Fibroblast of skin of left biceps (primary cell): Measurements from ENCODE around the gene ANKS1A.
A peak's percentile ranks its signal among the peaks of the same experiment; 100 is the strongest.

Experiments
- DNase-seq, 2 experiments: peaks; one replicate each; pipeline ENCODE4 v3.0.0-alpha.2; 2013; ENCODE audit warnings: low read depth in 2 of 2

The ANKS1A gene

DNA sequence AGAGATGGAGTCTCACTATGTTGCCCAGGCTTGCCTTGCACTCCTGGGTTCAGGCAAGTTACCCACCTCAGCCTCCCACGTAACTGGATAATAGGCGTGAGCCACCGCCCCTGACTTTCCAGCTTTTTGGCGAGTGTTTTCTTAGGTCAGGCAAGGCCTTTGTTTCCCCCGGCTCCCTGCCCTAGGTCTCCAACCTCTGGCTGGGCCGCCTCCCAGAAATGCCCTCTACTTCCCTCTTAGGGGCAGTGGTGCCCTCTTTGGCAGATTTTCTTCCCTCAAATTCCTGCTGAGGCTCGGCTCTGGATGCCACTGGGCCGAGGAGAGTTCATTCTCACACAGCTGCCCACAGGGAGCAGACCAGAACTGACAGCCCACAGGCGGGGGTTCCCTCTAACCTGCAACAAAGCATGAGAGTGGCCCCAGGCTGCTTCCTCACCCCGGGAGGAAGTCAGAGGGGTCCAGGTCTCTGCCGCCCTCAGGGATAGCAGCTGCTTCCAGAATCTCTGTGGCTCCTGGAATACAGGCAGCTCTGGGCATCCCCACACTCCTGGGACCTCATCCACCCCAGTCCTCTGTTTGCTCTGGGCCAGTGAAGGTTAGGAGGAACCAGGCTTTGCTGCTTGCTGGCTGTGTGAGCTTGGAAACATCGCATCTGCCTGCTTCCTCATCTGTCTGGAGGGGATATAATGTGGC, 195.6 kb downstream of the ANKS1A start:
- DNase-seq: no peak

DNA sequence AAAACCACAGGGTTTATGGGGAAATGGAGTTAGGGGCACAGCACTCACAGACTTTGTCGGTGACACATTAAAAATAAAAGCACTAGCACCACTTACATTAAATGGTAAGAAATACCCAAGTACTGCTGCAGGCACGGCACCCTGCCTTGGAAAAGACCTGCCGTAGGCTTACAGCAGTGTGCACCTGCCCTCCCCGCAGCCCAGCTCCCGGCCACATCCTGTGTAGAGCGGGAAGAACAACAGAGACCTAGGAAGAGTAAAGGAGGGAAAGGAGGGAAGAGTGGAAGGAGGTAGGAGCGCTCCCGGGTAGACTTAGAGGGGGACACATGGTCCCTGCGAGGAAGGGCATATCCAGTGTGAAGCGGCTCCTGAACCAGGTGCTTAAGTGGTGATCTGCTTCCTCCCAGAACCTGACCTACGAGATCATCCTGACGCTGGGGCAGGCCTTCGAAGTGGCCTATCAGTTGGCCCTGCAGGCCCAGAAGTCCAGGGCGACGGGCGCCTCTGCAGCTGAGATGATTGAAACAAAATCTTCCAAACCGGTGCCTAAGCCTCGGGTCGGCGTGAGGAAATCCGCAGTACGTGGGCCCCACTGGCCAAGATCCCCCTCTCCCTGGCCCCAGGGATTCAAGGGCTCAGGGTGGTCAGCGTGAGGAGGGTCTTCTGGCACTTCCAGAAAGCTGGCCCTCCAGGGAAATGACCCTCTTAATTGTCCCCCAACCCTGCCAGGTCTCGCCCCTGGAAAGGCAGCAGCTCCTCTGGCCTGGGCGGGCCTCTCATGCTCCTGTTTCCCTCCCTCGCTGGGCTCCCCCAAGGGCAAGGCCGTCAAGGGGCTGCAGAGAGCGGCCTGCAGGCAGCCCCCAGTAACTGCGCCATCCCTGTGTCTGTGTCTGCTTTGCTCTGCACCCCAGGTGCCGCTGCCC, 196.6 kb downstream of the ANKS1A start:
- DNase-seq: no peak

DNA sequence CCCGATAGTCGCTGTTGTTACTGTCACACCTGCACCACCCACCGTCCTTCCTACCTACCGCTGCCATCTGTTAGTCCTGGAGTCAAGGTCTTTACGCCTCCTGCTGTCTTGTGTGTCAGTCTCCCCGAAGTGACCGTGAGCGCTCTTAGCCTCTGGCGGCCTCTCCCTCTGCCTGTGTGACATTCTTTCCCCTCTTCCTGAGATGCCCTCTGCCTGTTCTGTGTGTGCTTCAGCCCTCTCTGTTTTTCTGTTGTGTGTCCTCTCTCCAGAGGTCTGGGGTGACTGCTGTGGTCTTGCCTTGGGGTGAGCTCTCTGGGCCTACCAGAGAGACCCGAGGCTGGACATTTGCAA, 197.2 kb downstream of the ANKS1A start:
- DNase-seq: no peak

DNA sequence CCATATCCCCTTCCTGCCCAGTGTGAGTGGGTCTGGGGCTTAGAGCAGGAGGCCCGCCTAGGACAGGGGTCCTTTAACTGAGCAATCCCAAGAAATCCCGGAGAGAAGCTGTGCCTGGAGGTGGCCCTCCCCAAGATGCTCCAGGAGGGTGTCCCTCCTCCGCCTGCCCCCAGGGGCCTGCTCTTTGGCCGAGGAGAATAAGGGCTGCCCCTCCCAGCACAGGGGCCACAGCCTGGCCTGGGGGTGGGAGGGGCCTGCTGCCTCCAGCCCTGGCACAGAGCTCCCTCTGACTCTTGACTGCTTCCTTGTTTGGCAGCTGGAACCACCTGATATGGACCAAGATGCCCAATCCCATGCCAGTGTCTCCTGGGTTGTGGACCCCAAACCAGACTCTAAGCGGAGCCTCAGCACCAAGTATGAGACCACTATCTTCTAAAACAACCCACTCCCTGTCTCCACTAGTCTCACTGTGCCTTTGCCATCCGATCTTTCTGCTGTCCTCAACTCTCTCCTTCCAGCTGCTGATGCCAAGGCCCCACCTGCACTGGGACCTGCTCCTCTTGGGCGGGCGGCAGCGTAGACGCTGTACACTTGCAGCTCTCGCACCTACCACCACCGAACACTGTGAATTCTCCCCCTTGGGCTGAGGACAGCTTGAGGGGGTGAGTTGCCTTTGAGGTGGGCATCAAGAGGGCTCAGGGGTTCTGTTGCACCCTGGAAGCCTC, 197.7 kb downstream of the ANKS1A start:
- no peak for DNase-seq

DNA sequence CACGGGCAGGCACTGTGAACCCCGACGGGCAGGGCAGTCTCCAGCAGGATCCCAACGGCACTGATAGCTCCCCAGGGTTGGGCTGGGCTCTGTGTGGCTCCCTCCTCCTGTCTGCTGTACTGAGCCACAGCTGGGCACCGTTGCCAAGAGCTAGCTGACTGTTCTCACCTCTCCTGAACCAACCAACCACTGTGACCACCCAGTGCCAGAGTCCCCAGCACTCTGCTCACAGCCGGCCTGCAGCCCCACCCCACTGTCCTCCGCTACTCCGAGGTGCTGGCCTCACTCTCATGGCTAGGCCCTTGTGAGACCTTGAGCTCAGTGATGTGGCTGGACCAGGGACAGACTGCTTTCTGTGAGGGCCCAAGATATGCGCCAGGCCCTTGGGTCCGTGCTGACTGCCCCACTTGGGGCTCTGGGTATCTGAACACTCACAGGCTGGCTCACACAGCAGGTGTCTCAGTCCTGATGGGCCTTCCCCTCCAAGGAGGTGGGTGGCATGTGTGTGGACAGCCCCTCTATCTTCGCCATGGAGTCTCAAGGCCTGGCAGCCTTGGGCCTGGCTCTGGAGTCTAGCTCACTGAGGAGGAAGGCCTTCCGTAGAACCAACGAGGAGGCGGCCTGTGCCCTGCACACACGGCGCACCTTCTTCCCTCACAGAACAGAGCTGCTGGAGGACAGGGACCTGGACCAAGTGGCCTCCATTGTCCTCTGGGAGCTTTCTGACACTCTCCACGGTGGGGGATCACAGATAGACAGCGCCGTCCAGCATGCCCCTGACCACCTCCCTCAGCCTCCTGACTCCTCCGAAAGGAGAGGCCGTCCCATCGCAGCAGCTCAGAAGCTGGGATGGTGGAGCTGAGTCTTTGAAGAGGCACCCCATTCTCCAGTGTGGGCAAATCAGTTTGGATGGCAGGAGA, 198.6 kb downstream of the ANKS1A start:
- no peak for DNase-seq

DNA sequence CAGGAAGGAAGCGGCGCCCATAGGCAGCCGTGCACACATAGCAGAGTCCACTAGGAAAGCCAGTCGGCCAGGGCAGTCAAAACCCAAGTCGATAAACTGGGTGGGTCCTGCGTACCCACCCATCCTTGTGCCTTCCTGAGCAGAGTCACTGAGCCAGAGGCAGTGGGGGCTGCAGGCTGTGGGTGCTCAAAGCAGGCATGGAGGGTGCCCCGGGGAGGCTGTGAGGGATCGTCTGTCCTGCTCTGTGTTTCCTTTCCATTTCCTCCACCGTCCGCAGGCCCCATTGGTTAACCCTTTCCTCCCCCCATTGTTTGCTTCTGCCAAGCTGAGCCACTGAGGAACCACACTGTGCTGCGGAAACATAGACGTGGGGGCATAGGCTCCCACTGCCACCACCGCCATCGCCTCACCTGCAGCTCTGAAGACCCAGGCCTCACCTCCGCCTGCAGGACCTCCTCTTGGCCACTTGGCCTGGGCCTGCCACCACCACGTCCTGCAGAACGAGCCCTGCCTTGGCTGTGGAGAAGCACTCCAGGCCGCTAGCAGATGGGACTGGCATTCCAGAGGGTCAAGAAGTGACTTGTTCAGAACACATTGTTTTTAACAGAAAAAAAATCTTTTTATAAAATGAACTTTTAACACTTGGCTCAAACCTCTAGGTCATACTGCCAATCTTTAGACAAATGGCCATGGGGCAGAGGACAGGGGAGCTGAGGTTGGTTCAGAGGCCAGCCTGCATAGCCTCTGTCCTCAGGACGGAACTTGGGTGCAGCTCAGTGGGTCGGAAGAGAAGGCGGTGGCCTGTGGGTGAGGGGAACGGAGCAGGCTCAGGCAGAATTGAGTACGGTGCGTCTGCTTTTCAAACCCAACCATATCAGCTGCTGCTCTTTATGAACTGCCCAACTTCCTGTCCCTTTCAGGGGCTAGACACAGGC, 199.5 kb downstream of the ANKS1A start:
- no peak for DNase-seq

DNA sequence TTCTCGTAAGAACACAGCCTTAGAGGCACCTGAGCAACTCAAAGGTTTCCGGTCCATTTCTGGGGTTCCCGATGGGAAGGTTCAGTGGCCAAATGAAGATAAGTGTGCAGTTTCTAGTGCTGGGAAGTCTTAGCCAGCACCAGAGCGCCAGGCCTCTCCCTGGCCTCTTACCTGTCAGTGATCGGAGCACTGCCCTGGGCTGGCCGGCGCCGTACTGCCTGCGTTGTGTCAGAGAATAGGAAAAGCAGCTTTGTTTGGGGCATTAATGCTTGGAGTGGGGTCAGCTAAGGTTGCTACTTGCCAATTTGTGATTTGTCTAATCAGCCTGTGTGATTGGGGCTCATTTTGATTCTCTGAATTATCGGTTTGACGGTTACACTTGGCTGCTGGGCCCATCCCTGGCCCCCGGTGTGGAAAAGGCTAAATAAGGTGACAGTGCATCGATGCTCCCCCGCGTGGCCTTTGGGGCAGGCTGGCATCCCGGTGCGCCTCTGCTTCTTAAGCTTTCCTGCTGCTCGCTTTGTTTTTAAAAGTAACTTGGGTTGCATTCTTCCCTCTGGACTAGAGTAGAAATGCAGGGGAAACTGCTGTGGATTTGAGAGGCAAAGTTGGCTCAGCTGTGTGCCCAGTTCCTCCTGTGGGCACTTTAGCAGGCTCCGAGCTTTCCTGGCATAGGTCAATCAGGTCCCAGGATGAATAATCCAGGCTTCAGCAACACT, 200.3 kb downstream of the ANKS1A start:
- no peak for DNase-seq

DNA sequence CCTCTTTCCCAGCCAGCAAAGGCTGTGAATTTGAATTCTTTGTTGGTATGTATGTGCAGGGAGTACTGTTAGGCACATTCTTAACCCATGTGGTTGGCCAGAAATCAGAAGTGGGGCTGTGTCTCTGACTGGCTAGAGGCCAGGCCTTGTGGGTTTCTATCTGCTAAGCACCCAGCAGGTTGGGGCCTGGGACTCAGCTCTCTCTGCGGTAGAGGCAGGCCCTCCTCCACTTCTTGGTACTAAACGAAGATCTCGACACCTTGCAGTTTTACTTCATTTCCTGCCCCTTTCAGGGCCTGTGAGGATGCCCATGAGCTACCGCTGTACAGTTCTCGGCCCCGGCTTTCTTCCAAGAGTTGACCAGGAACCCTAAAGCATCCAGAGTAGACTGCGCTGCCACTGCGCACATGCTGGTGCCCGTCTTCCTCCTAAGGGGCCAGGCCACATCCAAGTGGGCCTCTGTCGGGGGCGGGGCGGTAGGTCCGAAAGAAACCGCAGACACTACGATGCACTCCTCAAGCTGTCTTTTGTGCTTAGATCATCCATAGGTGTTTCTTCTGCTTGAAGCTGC, 201.0 kb downstream of the ANKS1A start:
- DNase-seq: peak; percentile 80 to 81

DNA sequence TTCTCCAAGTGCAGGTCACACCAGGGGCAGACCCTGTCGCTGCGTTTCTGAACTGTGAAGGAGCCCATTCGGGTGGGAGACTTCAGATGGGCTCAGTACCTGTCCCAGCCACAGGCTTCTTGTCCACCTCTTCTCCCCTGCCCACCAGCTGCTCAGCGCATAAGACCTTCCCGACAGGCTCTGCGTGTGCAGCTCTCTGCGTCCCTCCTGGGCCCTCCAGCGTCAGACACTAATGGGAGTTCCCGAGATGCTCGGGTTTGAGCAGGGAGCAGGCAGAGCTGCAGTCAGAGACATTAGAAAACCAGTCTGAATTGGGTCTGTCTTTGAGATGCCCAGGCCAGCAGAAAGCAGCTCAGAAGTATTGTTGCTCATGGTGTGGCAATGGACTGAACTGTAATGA, 201.7 kb downstream of the ANKS1A start:
- no peak for DNase-seq

DNA sequence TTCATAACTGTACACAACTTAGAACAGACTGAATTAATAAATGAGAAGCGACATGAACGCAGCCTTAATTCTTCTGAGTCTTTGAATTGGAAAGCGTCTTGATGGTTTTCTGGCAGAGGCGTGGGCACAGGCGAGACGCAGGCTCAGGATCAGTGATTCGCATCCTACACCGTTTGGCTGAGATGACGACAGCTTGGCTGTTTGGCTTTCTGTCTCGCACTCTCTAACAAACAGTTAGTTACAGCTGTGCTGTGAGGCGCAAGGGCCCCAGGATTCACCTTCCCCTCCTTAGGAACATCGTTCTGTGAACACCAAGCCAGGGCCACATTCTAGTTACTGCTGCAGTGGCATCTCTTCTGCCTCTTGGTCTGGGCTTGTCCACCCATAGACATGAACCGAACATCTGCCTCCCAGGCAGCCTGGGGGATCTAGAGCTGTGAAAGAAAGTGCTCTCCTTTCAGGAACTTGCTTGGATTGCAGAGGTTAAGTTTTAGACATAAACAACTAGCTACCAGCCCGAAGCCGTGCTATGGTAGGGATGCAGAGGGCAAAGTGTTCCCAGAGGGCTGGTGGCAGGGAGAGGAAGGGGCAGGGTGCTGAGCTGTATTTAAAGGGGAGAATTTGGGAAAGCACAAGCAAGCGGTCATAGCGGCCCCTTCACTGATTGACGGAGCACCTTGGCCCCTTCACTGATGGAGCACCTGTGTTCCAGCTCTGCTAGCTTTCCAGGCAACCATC, 202.5 kb downstream of the ANKS1A start:
- no peak for DNase-seq

DNA sequence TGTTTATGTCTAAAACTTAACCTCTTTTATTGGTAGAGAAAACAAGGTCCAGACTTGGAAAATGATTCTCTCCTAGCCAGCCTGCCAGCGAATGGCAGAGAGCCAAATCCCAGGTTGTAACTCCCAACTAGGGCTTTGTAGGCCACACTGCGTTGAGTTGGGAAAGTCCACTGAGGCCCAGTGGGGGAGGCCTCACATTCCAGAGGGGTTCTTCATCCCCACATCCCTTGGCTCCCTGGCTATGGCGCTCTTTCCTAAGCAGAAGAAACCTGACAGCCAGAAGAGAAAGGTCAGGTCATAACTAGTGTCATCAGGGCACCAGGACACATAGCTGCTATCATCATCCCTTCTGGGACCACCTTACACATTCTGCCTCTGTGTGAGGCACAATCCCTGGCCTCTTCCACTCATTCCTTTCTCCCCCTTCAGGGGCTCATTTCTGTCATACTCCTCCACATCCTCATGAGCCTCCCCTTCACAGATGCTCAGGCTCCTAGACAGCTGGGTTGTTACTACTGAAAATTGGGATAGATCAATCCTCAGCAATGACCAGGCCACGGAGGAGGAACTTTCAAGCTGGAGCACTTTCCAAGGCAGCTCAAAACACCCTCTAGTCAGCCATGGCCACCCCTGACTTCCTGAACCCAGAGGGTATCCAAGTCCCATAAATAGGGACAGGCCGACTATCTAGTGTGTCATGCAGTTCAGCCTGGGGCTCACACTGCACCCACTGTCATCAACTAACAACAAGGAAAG, 203.5 kb downstream of the ANKS1A start:
- peak; percentile 48 to 49 for DNase-seq

DNA sequence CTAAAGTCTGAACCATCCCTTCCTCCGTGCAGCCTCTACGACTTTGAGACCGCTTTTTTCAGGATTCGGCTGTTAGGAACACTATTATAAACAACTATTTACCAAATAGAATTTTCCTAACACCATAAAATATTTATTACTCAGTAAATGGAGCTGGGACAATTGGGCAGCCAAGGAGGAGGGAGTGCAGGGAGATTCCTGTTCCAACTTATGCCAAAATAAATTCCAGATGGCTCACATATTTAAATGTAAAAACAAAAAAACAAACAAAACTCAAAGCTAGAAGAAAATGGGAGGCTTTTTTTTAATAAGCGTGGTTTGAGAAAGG, 204.0 kb downstream of the ANKS1A start:
- no peak for DNase-seq

DNA sequence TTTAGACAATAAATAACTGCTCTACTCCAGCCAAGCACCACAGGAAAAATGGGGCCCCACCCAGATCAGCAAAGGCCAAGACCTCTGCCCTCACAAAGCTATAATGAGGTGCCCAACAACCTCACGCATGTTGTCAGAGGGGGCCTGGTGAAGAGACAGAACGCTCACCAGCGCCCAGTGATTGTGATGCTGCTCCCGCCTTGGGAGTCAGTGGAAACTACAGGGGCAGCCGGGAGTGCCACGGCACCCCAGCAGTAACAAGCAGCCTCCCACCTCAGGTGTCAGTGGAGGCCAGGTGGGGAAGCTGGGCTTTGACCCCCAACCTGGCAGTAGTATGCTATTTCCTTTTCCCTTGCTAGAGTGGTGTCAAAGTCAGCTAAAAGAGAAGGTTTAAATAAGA, 204.7 kb downstream of the ANKS1A start:
- no peak for DNase-seq

DNA sequence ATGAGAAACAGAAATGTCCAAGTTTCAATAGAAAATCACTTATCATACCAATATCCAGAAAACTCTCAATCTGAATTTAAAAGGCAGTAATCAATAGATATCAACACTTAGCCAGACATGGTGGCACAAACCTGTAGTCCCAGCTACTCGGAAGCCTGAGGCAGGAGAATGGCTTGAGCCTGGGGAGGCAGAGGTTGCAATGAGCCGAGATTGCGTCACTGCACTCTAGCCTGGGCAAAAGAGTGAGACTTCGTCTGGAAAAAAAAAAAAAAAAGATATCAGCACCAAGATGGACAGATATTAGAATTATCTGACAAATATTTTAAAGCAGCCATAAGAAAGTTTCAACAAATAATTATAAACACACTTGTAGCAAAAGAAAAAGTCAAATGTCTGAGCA, 205.1 kb downstream of the ANKS1A start:
- DNase-seq: no peak

DNA sequence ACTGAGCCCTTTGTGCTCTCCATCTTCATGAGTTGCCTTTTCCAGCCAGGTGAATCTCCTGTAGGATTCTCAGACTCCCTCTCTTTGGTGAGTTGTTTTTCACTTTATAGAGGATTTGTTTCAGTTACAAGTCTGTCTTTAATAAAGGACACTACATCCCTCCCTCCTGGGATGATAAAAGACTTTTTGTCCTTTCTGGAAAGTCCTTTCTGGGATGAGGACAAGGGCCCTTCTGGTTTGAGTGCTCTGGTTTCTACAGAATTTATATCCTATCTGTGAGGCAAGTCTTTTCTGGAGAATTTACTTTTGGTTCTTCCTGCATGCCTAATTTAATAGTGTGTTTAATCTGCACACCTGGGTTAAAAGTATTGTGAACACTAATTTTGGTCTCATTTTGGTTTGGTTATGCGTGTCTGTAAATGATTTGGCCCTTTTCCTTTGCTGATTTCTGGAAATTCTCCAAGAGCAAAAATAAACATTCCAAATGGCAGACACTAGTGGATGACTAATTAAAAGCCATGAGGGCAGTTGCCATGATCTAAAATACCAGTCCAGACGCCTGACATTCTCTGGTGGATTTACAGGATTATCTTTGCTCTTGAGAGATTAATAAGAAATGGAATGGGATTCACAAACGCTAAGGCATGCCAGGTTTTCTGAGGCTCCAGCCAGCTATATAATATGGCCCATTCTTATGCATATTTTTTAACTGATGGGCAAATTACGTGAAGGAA, 207.2 kb downstream of the ANKS1A start:
- peak; percentile 64 for DNase-seq

DNA sequence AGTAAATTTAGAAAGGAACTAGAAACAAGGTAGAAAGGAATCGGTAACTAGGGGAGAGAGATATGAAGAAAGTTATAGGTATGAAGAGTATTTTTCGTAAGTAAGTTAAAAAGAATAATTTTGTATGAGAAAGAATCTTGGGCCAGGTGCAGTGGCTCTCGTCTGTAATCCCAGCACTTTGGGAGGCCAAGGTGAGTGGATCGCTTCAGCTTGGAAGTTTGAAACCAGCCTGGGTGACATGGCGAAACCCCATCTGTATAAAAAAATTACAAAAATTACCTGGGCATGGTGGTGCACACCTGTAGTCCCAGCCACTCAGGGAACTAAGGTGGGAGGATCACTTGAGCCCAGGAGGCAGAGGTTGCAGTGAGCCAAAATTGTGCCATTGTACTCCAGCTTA, 210.1 kb downstream of the ANKS1A start:
- no peak for DNase-seq

DNA sequence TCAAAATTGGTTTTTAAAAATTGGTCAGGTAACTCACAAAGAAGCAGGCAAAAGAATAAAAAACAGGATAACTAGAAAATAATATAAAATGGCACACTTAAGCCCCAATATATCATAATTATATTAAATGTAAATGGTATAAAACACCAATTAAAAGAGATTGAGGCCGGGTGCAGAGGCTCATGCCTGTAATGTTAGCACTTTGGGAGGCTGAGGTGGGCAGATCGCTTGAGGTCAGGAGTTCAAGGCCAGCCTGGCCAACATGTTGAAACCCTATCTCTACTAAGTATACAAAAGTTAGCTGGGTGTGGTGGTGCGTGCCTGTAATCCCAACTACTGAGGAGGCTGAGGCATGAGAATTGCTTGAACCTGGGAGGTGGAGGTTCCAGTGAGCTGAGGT, 216.0 kb downstream of the ANKS1A start:
- no peak for DNase-seq
